ENCODE measurements around the gene PPARD. TPM values are rescaled to one million over a fixed set of nuclear protein-coding genes. Genes with fewer than 3 reads are reported as not detected.
A peak's percentile ranks its signal among the peaks of the same experiment; 100 is the strongest.

PPARD gene
- total and polyA plus RNA-seq, 2 of the 13 experiments (the other 11 are each of a cell fraction or from before 2014, with no cell fraction given) = 6.1 to 13.3 TPM

DNA sequence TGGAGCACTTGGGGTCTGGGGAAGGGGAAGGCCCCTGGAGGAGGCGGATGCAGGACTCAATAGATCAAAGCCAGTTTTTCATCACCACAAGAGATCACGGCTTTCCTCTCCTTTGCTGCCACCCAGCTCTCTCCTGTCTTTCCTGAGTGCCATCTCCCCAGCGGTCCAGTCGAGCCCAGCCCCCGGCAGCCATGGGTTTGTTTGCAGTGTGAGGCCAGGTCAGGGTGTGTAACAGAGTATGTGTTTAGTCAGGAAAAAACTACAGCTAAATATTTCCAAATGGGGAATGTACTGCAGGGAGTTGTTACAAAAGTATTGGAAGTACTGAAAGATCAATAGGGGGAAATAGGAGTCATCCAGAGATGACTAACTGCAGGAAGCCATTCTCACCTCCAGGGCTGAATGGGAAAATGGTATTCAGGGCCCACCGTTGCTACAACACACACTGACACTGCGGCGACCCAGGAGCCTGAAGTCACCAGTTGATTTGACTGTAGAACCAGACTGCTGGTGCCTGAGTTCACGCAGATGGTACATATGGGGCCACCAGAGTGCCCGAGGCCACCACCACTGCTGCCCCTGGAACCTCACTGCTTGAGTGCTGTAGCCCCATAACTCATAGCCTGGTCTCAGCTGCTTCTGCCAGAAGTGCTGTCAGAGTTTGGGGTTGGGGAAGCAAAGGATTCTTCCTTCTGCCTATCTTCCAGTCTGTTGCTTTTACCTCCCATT, 86.2 kb downstream of the PPARD start (continued):
- TF ChIP-seq, protein P1, sequence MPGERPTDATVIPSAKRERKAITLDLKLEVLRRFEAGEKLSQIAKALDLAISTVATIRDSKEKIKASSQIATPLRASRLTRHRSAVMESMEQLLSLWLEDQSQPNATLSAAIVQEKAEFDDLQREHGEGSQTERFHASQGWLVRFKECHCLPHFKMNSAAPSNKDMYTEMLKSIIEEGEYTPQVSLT (CRISPR knock-in tag; IDR thresholded peaks at IDR 0.05; ENCODE audit: borderline replicate concordance, low read depth) = no peak
- TF ChIP-seq PHB2 (IDR thresholded peaks at IDR 0.05; ENCODE audit: partially characterized antibody) (no peak), ZFP36L2 (CRISPR knock-in tag; IDR thresholded peaks at IDR 0.05) (no peak; the same call in 1 of the 2 replicates), HOXA7 (CRISPR knock-in tag; IDR thresholded peaks at IDR 0.05) (no peak), ZNF510 (CRISPR knock-in tag; IDR thresholded peaks at IDR 0.05; ENCODE audit: low read depth) (no peak), GATAD1 (CRISPR knock-in tag; IDR thresholded peaks at IDR 0.05) (0 out of 2 replicates have a peak, but pooled peaks have one; percentile 14), SIN3A (IDR thresholded peaks at IDR 0.05; ENCODE audit: borderline replicate concordance, low read depth, low read length) (no peak), HMGA1 (CRISPR knock-in tag; conservative IDR thresholded peaks at IDR 0.05) (no peak), TAF15 (IDR thresholded peaks at IDR 0.05; ENCODE audit: low read depth, low read length, poor library complexity, severe bottlenecking) (no peak), ZBTB3 (CRISPR knock-in tag; IDR thresholded peaks at IDR 0.05; ENCODE audit: borderline replicate concordance, low read depth) (no peak; the same call in 1 of the 2 replicates), NR3C1 (CRISPR knock-in tag; IDR thresholded peaks at IDR 0.05) (no peak), ZNF891 (CRISPR knock-in tag; IDR thresholded peaks at IDR 0.05) (peak; percentile 46; the same call in 1 of the 2 replicates)
- TF ChIP-seq, protein P2, sequence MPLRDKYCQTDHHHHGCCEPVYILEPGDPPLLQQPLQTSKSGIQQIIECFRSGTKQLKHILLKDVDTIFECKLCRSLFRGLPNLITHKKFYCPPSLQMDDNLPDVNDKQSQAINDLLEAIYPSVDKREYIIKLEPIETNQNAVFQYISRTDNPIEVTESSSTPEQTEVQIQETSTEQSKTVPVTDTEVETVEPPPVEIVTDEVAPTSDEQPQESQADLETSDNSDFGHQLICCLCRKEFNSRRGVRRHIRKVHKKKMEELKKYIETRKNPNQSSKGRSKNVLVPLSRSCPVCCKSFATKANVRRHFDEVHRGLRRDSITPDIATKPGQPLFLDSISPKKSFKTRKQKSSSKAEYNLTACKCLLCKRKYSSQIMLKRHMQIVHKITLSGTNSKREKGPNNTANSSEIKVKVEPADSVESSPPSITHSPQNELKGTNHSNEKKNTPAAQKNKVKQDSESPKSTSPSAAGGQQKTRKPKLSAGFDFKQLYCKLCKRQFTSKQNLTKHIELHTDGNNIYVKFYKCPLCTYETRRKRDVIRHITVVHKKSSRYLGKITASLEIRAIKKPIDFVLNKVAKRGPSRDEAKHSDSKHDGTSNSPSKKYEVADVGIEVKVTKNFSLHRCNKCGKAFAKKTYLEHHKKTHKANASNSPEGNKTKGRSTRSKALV (CRISPR knock-in tag; IDR thresholded peaks at IDR 0.05) = no peak
- TF ChIP-seq, protein P3, sequence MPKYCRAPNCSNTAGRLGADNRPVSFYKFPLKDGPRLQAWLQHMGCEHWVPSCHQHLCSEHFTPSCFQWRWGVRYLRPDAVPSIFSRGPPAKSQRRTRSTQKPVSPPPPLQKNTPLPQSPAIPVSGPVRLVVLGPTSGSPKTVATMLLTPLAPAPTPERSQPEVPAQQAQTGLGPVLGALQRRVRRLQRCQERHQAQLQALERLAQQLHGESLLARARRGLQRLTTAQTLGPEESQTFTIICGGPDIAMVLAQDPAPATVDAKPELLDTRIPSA (CRISPR knock-in tag; IDR thresholded peaks at IDR 0.05; ENCODE audit: borderline replicate concordance) = no peak
- TF ChIP-seq, protein P4, sequence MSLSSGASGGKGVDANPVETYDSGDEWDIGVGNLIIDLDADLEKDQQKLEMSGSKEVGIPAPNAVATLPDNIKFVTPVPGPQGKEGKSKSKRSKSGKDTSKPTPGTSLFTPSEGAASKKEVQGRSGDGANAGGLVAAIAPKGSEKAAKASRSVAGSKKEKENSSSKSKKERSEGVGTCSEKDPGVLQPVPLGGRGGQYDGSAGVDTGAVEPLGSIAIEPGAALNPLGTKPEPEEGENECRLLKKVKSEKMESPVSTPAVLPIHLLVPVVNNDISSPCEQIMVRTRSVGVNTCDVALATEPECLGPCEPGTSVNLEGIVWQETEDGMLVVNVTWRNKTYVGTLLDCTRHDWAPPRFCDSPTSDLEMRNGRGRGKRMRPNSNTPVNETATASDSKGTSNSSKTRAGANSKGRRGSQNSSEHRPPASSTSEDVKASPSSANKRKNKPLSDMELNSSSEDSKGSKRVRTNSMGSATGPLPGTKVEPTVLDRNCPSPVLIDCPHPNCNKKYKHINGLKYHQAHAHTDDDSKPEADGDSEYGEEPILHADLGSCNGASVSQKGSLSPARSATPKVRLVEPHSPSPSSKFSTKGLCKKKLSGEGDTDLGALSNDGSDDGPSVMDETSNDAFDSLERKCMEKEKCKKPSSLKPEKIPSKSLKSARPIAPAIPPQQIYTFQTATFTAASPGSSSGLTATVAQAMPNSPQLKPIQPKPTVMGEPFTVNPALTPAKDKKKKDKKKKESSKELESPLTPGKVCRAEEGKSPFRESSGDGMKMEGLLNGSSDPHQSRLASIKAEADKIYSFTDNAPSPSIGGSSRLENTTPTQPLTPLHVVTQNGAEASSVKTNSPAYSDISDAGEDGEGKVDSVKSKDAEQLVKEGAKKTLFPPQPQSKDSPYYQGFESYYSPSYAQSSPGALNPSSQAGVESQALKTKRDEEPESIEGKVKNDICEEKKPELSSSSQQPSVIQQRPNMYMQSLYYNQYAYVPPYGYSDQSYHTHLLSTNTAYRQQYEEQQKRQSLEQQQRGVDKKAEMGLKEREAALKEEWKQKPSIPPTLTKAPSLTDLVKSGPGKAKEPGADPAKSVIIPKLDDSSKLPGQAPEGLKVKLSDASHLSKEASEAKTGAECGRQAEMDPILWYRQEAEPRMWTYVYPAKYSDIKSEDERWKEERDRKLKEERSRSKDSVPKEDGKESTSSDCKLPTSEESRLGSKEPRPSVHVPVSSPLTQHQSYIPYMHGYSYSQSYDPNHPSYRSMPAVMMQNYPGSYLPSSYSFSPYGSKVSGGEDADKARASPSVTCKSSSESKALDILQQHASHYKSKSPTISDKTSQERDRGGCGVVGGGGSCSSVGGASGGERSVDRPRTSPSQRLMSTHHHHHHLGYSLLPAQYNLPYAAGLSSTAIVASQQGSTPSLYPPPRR (CRISPR knock-in tag; IDR thresholded peaks at IDR 0.05; ENCODE audit: borderline replicate concordance) = peak; percentile 92
- TF ChIP-seq, protein P5, sequence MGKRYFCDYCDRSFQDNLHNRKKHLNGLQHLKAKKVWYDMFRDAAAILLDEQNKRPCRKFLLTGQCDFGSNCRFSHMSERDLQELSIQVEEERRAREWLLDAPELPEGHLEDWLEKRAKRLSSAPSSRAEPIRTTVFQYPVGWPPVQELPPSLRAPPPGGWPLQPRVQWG (CRISPR knock-in tag; IDR thresholded peaks at IDR 0.05; ENCODE audit: borderline replicate concordance, low read depth) = no peak

All from HepG2 (cell line).